ENCODE data around the gene SDHAF3.
A peak's percentile ranks its signal among the peaks of the same experiment; 100 is the strongest.
"Not testable (repeated sequence)": the region's sequence is repeated elsewhere in the genome, so short reads cannot be mapped to it uniquely, and the experiment has no call there.

The SDHAF3 gene

GRCh38 chr7:97117372-97118188 lies at the start of gene SDHAF3:
TSS of gene SDHAF3 (plus strand) at chr7:97117698. CDS start at chr7:97117724, 26 bp downstream.
- DNase-seq: peak; percentile 84

- not testable (repeated sequence) for DNase-seq
These were observed 45.5 kb upstream of the SDHAF3 start for GRCh38 chr7:97072025-97072424.

- no peak for DNase-seq
These were observed 41.6 kb upstream of the SDHAF3 start for GRCh38 chr7:97075928-97076327.

- no peak for DNase-seq
These were observed 39.2 kb upstream of the SDHAF3 start for GRCh38 chr7:97078023-97078969.

- DNase-seq: no peak
These were observed 38.2 kb upstream of the SDHAF3 start for GRCh38 chr7:97079300-97079699.

- DNase-seq: no peak
These were observed 35.8 kb upstream of the SDHAF3 start for GRCh38 chr7:97081521-97082300.

GRCh38 chr7:97088364-97088763 lies 29.1 kb upstream of the SDHAF3 start:
- no peak for DNase-seq

GRCh38 chr7:97089771-97090170 lies 27.7 kb upstream of the SDHAF3 start:
- no peak for DNase-seq

GRCh38 chr7:97090761-97091353 lies 26.6 kb upstream of the SDHAF3 start:
- no peak for DNase-seq

GRCh38 chr7:97094284-97094930 lies 23.1 kb upstream of the SDHAF3 start:
- DNase-seq: no peak

GRCh38 chr7:97096037-97096436 lies 21.5 kb upstream of the SDHAF3 start:
- DNase-seq: no peak

- DNase-seq: no peak
These were observed 20.8 kb upstream of the SDHAF3 start for GRCh38 chr7:97096661-97097060.

GRCh38 chr7:97104719-97105238 lies 12.7 kb upstream of the SDHAF3 start:
- no peak for DNase-seq

- DNase-seq: no peak
These were observed 10.2 kb upstream of the SDHAF3 start for GRCh38 chr7:97107192-97107800.

- no peak for DNase-seq
These were observed 1.2 kb upstream of the SDHAF3 start for GRCh38 chr7:97116308-97116707.

GRCh38 chr7:97117035-97117371 lies 495 bp upstream of the SDHAF3 start:
- no peak for DNase-seq

- DNase-seq: no peak
These were observed 914 bp downstream of the SDHAF3 start for GRCh38 chr7:97118306-97118917.

GRCh38 chr7:97119747-97120146 lies 2.2 kb downstream of the SDHAF3 start:
- no peak for DNase-seq

- DNase-seq: no peak
These were observed 3.4 kb downstream of the SDHAF3 start for GRCh38 chr7:97120713-97121457.

GRCh38 chr7:97123115-97123514 lies 5.6 kb downstream of the SDHAF3 start:
- not testable (repeated sequence) for DNase-seq
